SK-MEL-5 (cell line): Measurements from ENCODE around the gene FRAS1. TPM values are rescaled to one million over a fixed set of nuclear protein-coding genes. Genes with fewer than 3 reads are reported as not detected.
"Not testable (repeated sequence)": the region's sequence is repeated elsewhere in the genome, so short reads cannot be mapped to it uniquely, and the experiment has no call there.

Experiments used
- DNase-seq: peaks from one replicate; pipeline ENCODE4 v3.0.0-alpha.2; 2016; ENCODE audit warnings: low read depth, low spot score
- in situ Hi-C: cut with HindIII; loops from 2 replicates; pipeline ENCODE4 v1.10.0; 2016; ENCODE audit warnings: low sequenced_read_pairs, high pct_unique_total_duplicates, low pct_unique_long_range_greater_than_20kb
- total RNA-seq: library from RNA; depleted of rRNA; stranded (reverse); fragments of >200 nt; shearing (Covaris generic); gene quantifications from 2 replicates; pipeline ENCODE4 v1.2.3, GENCODE V29; 2014

FRAS1 gene
- total RNA-seq, 1 experiment from 2014 or later, result 0.24 TPM

- no peak for DNase-seq
- in situ Hi-C loops, result no loop called here
These were observed 407.1 kb downstream of the FRAS1 start for GRCh38 chr4:78464265-78464664.

GRCh38 chr4:78467223-78467622, 410.1 kb downstream of the FRAS1 start:
- in situ Hi-C loops, DNase-seq: not testable (repeated sequence)

DNA sequence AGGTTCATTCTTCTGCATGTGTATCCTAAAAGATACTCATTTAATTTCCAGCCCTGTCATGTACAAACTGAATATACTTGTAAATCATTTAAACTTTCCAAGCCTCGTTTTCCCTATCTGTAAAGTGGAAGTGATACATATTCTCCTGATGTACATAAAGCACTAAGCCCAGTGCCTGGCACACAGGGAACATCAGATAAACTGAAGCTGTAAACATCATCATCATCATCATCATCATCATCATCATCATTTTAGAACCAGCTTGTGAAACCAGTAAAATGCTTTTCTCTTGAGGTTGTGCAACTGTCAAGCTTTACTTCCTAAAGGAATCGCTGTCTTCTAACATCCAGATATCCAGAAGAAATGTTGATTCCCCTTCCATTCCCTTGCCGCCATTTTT, 411.1 kb downstream of the FRAS1 start:
- in situ Hi-C loops, result no loop called here
- no peak for DNase-seq

DNA sequence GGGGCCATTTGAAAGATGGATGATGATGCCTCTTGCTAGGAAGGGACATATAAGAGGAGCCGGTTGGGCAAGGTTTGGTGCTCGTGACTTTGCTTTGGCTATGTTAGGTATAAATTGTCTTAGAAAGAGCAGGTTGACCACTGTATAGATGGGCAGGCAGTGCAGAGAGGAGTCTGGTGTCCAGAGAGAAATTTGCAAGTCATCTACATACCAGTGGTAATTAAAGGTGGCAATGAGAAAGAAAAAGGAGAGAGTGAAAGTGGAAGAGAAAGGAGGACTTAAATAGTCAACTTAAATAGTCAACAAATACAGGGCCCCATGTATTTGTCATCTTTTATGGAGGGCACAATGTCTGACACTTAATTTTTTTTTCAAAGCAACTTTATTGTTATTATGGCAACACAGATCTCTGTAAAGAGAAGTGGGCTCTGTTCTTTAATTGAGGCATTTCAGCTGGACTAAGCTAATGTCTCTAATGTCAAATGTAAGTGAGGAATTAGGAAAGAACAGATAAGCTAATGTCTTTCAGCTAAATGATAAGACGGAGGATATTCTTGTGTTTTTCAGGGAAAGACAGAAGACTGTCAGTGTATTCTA, 419.1 kb downstream of the FRAS1 start:
- no peak for DNase-seq
- in situ Hi-C loops, result no loop called here

GRCh38 chr4:78477276-78477675, 420.2 kb downstream of the FRAS1 start:
- in situ Hi-C loops, result no loop called here
- DNase-seq, result no peak

DNA sequence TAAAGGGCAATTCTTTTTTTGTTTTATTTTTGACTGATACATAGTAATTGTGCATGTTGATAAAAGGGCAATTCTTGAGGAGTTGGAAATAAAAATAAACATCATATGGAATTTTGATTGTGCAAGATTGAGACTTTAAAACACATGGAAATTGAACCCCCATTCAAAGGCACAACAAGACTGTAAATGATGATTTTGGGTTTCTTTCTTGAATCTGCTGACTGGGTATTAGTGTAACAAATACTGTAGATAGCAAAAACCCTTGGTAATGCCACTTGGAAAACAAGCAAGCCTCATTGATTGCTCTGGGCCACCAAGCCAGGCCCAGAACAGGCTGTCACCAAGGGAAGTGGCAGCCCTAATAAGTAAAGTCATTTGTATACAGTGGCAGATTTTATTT, 421.4 kb downstream of the FRAS1 start:
- in situ Hi-C loops, result no loop called here
- no peak for DNase-seq

GRCh38 chr4:78480286-78480685, 423.2 kb downstream of the FRAS1 start:
- in situ Hi-C loops, result no loop called here
- DNase-seq, result no peak

GRCh38 chr4:78481180-78481579, 424.1 kb downstream of the FRAS1 start:
- peak; percentile 69 for DNase-seq
- in situ Hi-C loops, result no loop called here

- DNase-seq, result no peak
These were observed 425.2 kb downstream of the FRAS1 start for GRCh38 chr4:78482281-78482680.

DNA sequence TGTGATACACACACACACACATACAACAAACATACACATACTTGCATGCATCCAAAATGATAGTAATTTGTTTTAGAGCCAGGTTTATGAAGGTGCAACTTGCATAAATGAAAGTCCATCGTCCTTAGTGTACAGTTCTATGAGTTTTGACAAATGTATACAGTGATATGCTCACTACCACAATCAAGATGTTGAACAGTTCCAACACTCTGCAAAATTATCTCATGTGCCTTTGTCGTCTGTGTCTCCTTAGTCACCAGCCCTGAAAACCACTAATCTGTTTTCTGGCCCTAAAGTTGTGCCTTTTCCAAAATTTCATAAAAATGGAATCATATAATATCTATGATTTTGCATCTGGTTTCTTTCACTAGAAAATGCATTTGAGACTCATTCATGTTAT, 426.7 kb downstream of the FRAS1 start:
- DNase-seq, result no peak
- in situ Hi-C loops, result no loop called here

More at GRCh38 chr4:78482281-78482680, 425.2 kb downstream of the FRAS1 start:
- in situ Hi-C loops, result no loop called here

GRCh38 chr4:78484574-78484973, 427.5 kb downstream of the FRAS1 start:
- in situ Hi-C loops, result no loop called here
- peak; percentile 13 for DNase-seq

- DNase-seq, result no peak
- in situ Hi-C loops, result no loop called here
These were observed 436.6 kb downstream of the FRAS1 start for GRCh38 chr4:78493731-78494130.

- in situ Hi-C loops, result no loop called here
These were observed 439.0 kb downstream of the FRAS1 start for GRCh38 chr4:78496021-78496643.

DNA sequence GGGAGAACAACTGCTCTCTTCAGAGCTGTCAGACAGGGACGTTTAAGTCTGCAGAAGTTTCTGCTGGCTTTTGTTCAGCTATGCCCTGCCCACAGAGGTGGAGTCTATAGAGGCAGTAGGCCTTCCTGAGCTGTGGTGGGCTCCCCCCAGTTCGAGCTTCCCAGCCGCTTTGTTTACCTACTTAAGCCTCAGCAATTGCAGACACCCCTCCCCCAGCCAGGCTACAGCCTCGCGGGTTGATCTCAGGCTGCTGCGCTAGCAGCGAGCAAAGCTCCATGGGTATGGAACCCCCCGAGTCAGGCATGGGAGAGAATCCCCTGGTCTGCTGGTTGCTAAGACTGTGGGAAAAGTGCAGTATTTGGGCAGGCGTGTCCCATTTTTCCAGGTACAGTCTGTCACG, 449.1 kb downstream of the FRAS1 start:
- DNase-seq, in situ Hi-C loops: not testable (repeated sequence)

More at GRCh38 chr4:78496021-78496643, 439.0 kb downstream of the FRAS1 start:
- no peak for DNase-seq

DNA sequence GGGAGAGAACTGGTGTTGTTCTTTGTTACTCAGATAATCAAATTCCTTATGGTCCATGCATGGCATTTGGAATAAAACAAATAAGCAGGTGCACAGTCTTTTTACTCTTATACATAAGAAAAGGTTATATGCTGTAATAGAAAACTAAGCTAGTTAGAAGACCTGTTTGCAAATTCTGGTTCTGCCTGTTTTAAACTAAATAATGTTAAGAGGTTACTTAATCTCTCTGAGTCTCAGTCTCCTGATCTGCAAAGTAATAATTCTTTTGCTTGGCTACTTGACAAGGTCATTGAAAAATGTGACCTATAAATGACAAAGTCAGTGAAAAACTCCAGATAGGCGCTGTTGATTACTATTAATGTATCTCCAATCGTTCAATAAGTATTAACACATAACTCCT, 451.9 kb downstream of the FRAS1 start:
- in situ Hi-C loops, result no loop called here
- DNase-seq, result no peak

GRCh38 chr4:78510108-78510507, 453.0 kb downstream of the FRAS1 start:
- no peak for DNase-seq
- in situ Hi-C loops, result no loop called here

GRCh38 chr4:78510681-78511080, 453.6 kb downstream of the FRAS1 start:
- in situ Hi-C loops, result no loop called here
- DNase-seq, result no peak

DNA sequence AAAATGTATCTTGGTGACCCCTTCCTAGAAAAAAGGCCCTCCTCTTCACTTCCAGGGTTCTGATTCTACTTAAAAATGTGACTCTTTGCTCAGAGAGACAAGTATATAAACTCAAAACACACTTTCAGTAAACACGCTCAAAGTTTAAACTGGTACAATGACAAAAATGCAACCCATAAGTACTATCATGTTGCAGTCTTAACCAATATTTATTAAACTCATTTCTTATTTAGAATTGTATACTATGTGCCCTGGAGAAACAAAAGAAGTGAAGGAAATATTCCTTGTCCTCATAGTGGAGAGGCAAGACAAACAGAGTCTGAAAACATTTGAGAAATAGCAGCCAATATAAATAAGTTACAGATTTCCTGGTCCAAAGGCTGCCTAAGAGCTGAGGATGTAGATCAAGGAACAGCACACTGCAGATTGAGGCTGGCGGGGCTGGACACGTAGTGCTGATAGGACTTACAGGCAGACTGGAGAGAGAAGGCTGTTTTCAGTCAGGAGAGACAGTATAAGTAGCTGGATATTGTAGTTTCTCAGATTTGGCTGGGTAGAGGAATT, 455.3 kb downstream of the FRAS1 start:
- no peak for DNase-seq
- in situ Hi-C loops, result no loop called here

GRCh38 chr4:78513411-78513975, 456.4 kb downstream of the FRAS1 start:
- in situ Hi-C loops, result no loop called here
- no peak for DNase-seq
